NCI-H187 treated with DMSO at 0.1 percent for 48 hours (cell line): ENCODE data around the gene UCN2.
A peak's percentile ranks its signal among the peaks of the same experiment; 100 is the strongest.
"Not testable (repeated sequence)": the region's sequence is repeated elsewhere in the genome, so short reads cannot be mapped to it uniquely, and the experiment has no call there.

Source experiments
- DNase-seq: peaks from one replicate; lab custom pipeline; 2025; lab: John Stamatoyannopoulos, UW

The UCN2 gene

GRCh38 chr3:48561045-48561736 lies 2.4 kb downstream of the UCN2 start:
- no peak for DNase-seq

- no peak for DNase-seq
Measured at GRCh38 chr3:48560648-48561018, 2.9 kb downstream of the UCN2 start.

- no peak for DNase-seq
Measured at GRCh38 chr3:48558493-48559134, 5.0 kb downstream of the UCN2 start.

- DNase-seq: peak; percentile 92
Measured at GRCh38 chr3:48556796-48557626, 6.6 kb downstream of the UCN2 start, which contains the start of gene PFKFB4. TSS of gene PFKFB4 (minus strand) at chr3:48556803. CDS start at chr3:48556777, 26 bp downstream.

- DNase-seq: no peak
Measured at GRCh38 chr3:48555949-48556795, 7.4 kb downstream of the UCN2 start.

GRCh38 chr3:48555231-48555948 lies 8.2 kb downstream of the UCN2 start:
- DNase-seq: no peak

- no peak for DNase-seq
Measured at GRCh38 chr3:48553886-48554845, 9.4 kb downstream of the UCN2 start.

- DNase-seq: no peak
Measured at GRCh38 chr3:48553361-48553760, 10.2 kb downstream of the UCN2 start.

- no peak for DNase-seq
Measured at GRCh38 chr3:48552111-48552951, 11.2 kb downstream of the UCN2 start.

- not testable (repeated sequence) for DNase-seq
Measured at GRCh38 chr3:48551651-48552050, 11.9 kb downstream of the UCN2 start.

- DNase-seq: no peak
Measured at GRCh38 chr3:48548729-48549705, 14.6 kb downstream of the UCN2 start.

GRCh38 chr3:48548126-48548525 lies 15.5 kb downstream of the UCN2 start:
- DNase-seq: no peak

- no peak for DNase-seq
Measured at GRCh38 chr3:48546203-48546829, 17.3 kb downstream of the UCN2 start.

- DNase-seq: no peak
Measured at GRCh38 chr3:48544141-48544540, 19.4 kb downstream of the UCN2 start.

GRCh38 chr3:48543271-48543866 lies 20.2 kb downstream of the UCN2 start:
- no peak for DNase-seq

GRCh38 chr3:48538451-48538850 lies 25.1 kb downstream of the UCN2 start:
- DNase-seq: no peak

GRCh38 chr3:48536785-48537184 lies 26.8 kb downstream of the UCN2 start:
- no peak for DNase-seq
